ENCODE results near the gene MCAM. TPM values are rescaled to one million over a fixed set of nuclear protein-coding genes. Genes with fewer than 3 reads are reported as not detected.

Gene MCAM
- total and polyA plus RNA-seq, 4 experiments from 2014 or later = 0.26 to 0.82 (median 0.34) TPM

- H3K27me3 Mint-ChIP-seq = peaks cover 1 to 16% of the 10 kb centered on the region in 2 donors
- peak overlapping the region; percentile 67 to 82 (median 75) for H3K4me3 Mint-ChIP-seq
- H3K27ac ChIP-seq (ENCODE audit: low read depth, low read length) = no peak overlapping the region
- H3K4me3 ChIP-seq (ENCODE audit: low read length in 2 of 2) = peak overlapping the region; percentile 46 to 49
- POLR2A ChIA-PET (ENCODE audit: partially characterized antibody) = interaction anchor here (0.5 to 1.6 kb wide), 6 partner anchors 8 to 109 kb away, joined by 3 to 6 read pairs (median 3); partner anchors contain the start of gene CBL
- intact Hi-C loops (cut with micrococcal nuclease) = no loop called here
- peak overlapping the region in 4 of 7 donors; percentile 15 to 70 (median 58) for H3K27ac Mint-ChIP-seq
- peaks cover 11 to 42% (median 24%) of the 10 kb centered on the region in 4 donors for H3K4me1 Mint-ChIP-seq
- DNase-seq = peak; percentile 44 to 69 (median 56)
- peaks cover 46% of the 10 kb centered on the region for H3K4me1 ChIP-seq (ENCODE audit: insufficient read depth, low read length)
- CTCF ChIA-PET (ENCODE audit: partially characterized antibody) = interaction anchor here (1.0 to 2.7 kb wide), 4 partner anchors 8 to 31 kb away, joined by 3 to 22 read pairs (median 6); no protein-coding TSS in a partner anchor
- no peaks in the 10 kb centered on the region for H3K36me3 Mint-ChIP-seq
- no peaks in the 10 kb centered on the region for H3K36me3 ChIP-seq (ENCODE audit: insufficient read depth, low read length)
- peaks cover 10% of the 10 kb centered on the region for H3K27me3 ChIP-seq (ENCODE audit: insufficient read depth, low read length)
- no peaks in the 10 kb centered on the region for H3K9me3 Mint-ChIP-seq
- H3K9me3 ChIP-seq (ENCODE audit: control insufficient read depth in 1 of 2, low read length in 2 of 2) = no peaks in the 10 kb centered on the region
These were observed 1.6 kb downstream of the MCAM start for GRCh38 chr11:119315131-119316015.

GRCh38 chr11:119314726-119315125, 2.2 kb downstream of the MCAM start:
- no peak for DNase-seq
- Histone ChIP-seq H3K36me3 (ENCODE audit: insufficient read depth, low read length) (no peaks in the 10 kb centered on the region), H3K27ac (ENCODE audit: low read depth, low read length) (no peak overlapping the region), H3K4me1 (ENCODE audit: insufficient read depth, low read length) (peaks cover 39% of the 10 kb centered on the region), H3K27me3 (ENCODE audit: insufficient read depth, low read length) (peaks cover 10% of the 10 kb centered on the region), H3K4me3 (ENCODE audit: low read length in 2 of 2) (no peak overlapping the region), H3K9me3 (ENCODE audit: control insufficient read depth in 1 of 2, low read length in 2 of 2) (no peaks in the 10 kb centered on the region)
- H3K27ac Mint-ChIP-seq = peak overlapping the region in 1 of 7 donors; percentile 30
- no peaks in the 10 kb centered on the region for H3K36me3 Mint-ChIP-seq
- ChIA-PET CTCF (ENCODE audit: partially characterized antibody) (interaction anchor here (2.4 to 2.7 kb wide), 3 partner anchors 9 to 30 kb away, joined by 6 to 22 read pairs (median 6); no protein-coding TSS in a partner anchor), POLR2A (ENCODE audit: partially characterized antibody) (interaction anchor here (0.5 to 1.6 kb wide), 6 partner anchors 8 to 109 kb away, joined by 3 to 6 read pairs (median 3); partner anchors contain the start of gene CBL)
- H3K4me3 Mint-ChIP-seq = peak overlapping the region; percentile 9 to 82 (median 72)
- no peaks in the 10 kb centered on the region for H3K9me3 Mint-ChIP-seq
- peaks cover 9 to 38% (median 21%) of the 10 kb centered on the region in 4 donors for H3K4me1 Mint-ChIP-seq
- intact Hi-C loops (cut with micrococcal nuclease) = no loop called here
- peaks cover 1 to 15% of the 10 kb centered on the region in 2 donors for H3K27me3 Mint-ChIP-seq

GRCh38 chr11:119310682-119311052, 6.3 kb downstream of the MCAM start:
- Mint-ChIP-seq H3K4me3 (no peak overlapping the region), H3K27me3 (peaks cover 1 to 8% of the 10 kb centered on the region in 2 donors), H3K27ac (peak overlapping the region in 1 of 7 donors; percentile 48), H3K9me3 (no peaks in the 10 kb centered on the region), H3K4me1 (peaks cover 11 to 30% (median 17%) of the 10 kb centered on the region in 4 donors), H3K36me3 (peaks cover 5 to 12% of the 10 kb centered on the region in 2 donors)
- H3K27me3 ChIP-seq (ENCODE audit: insufficient read depth, low read length) = peaks cover 2% of the 10 kb centered on the region
- H3K27ac ChIP-seq (ENCODE audit: low read depth, low read length) = no peak overlapping the region
- ChIA-PET CTCF (ENCODE audit: partially characterized antibody) (interaction anchor here (13.7 kb wide), 1 partner anchor 12 kb away, joined by 86 read pairs; no protein-coding TSS in a partner anchor), POLR2A (ENCODE audit: partially characterized antibody) (no interaction called here)
- no peaks in the 10 kb centered on the region for H3K9me3 ChIP-seq (ENCODE audit: control insufficient read depth in 1 of 2, low read length in 2 of 2)
- no peak for DNase-seq
- intact Hi-C loops (cut with micrococcal nuclease) = no loop called here
- H3K4me1 ChIP-seq (ENCODE audit: insufficient read depth, low read length) = peaks cover 29% of the 10 kb centered on the region
- H3K36me3 ChIP-seq (ENCODE audit: insufficient read depth, low read length) = no peaks in the 10 kb centered on the region
- H3K4me3 ChIP-seq (ENCODE audit: low read length in 2 of 2) = no peak overlapping the region

- H3K4me1 ChIP-seq (ENCODE audit: insufficient read depth, low read length) = peaks cover 29% of the 10 kb centered on the region
- H3K4me3 ChIP-seq (ENCODE audit: low read length in 2 of 2) = no peak overlapping the region
- Mint-ChIP-seq H3K36me3 (peaks cover 10 to 16% of the 10 kb centered on the region in 2 donors), H3K9me3 (no peaks in the 10 kb centered on the region), H3K4me3 (no peak overlapping the region), H3K4me1 (peaks cover 12 to 30% (median 17%) of the 10 kb centered on the region in 4 donors), H3K27me3 (peaks cover 0 to 3% of the 10 kb centered on the region in 2 donors), H3K27ac (peak overlapping the region in 3 of 7 donors; percentile 22 to 55 (median 49))
- H3K27me3 ChIP-seq (ENCODE audit: insufficient read depth, low read length) = no peaks in the 10 kb centered on the region
- intact Hi-C loops (cut with micrococcal nuclease) = no loop called here
- H3K27ac ChIP-seq (ENCODE audit: low read depth, low read length) = no peak overlapping the region
- DNase-seq = no peak
- POLR2A ChIA-PET (ENCODE audit: partially characterized antibody) = interaction anchor here (0.7 kb wide), 1 partner anchor 11 kb away, joined by 3 read pairs; no protein-coding TSS in a partner anchor
- no peaks in the 10 kb centered on the region for H3K9me3 ChIP-seq (ENCODE audit: control insufficient read depth in 1 of 2, low read length in 2 of 2)
- H3K36me3 ChIP-seq (ENCODE audit: insufficient read depth, low read length) = no peaks in the 10 kb centered on the region
- CTCF ChIA-PET (ENCODE audit: partially characterized antibody) = interaction anchor here (1.3 to 13.7 kb wide), 2 partner anchors 12 to 13 kb away, joined by 3 to 86 read pairs; no protein-coding TSS in a partner anchor
These were observed 6.8 kb downstream of the MCAM start for GRCh38 chr11:119309953-119310681.

DNA sequence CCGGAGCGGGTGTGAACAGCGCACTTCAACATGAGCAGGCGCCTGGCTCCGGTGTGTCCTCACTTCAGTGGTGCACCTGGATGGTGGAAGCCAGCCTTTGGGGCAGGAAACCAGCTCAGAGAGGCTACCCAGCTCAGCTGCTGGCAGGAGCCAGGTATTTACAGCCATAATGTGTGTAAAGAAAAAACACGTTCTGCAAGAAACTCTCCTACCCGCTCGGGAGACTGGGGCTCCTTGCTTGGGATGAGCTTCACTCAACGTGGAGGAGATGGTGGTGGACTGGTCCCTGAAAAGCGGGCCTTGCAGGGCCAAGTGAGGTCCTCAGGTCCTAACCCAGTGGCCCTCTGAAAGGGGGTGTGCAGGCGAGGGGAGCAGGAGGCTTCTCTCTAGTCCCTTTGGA, 7.5 kb downstream of the MCAM start:
- Histone ChIP-seq H3K27me3 (ENCODE audit: insufficient read depth, low read length) (no peaks in the 10 kb centered on the region), H3K9me3 (ENCODE audit: control insufficient read depth in 1 of 2, low read length in 2 of 2) (no peaks in the 10 kb centered on the region), H3K4me1 (ENCODE audit: insufficient read depth, low read length) (peaks cover 26% of the 10 kb centered on the region), H3K36me3 (ENCODE audit: insufficient read depth, low read length) (no peaks in the 10 kb centered on the region), H3K4me3 (ENCODE audit: low read length in 2 of 2) (no peak overlapping the region), H3K27ac (ENCODE audit: low read depth, low read length) (no peak overlapping the region)
- H3K27me3 Mint-ChIP-seq = peaks cover 0 to 3% of the 10 kb centered on the region in 2 donors
- H3K27ac Mint-ChIP-seq = peak overlapping the region in 4 of 7 donors; percentile 15 to 75 (median 52)
- no peak for DNase-seq
- H3K9me3 Mint-ChIP-seq = no peaks in the 10 kb centered on the region
- ChIA-PET CTCF (ENCODE audit: partially characterized antibody) (interaction anchor here (1.3 to 13.7 kb wide), 2 partner anchors 12 to 13 kb away, joined by 3 to 86 read pairs; no protein-coding TSS in a partner anchor), POLR2A (ENCODE audit: partially characterized antibody) (interaction anchor here (0.7 kb wide), 1 partner anchor 11 kb away, joined by 3 read pairs; no protein-coding TSS in a partner anchor)
- H3K4me1 Mint-ChIP-seq = peaks cover 12 to 29% (median 17%) of the 10 kb centered on the region in 4 donors
- peaks cover 14 to 17% of the 10 kb centered on the region in 2 donors for H3K36me3 Mint-ChIP-seq
- H3K4me3 Mint-ChIP-seq = no peak overlapping the region
- intact Hi-C loops (cut with micrococcal nuclease) = no loop called here

GRCh38 chr11:119307974-119308373, 9.0 kb downstream of the MCAM start:
- Histone ChIP-seq H3K4me1 (ENCODE audit: insufficient read depth, low read length) (peaks cover 26% of the 10 kb centered on the region), H3K4me3 (ENCODE audit: low read length in 2 of 2) (no peak overlapping the region), H3K27ac (ENCODE audit: low read depth, low read length) (no peak overlapping the region), H3K9me3 (ENCODE audit: control insufficient read depth in 1 of 2, low read length in 2 of 2) (no peaks in the 10 kb centered on the region), H3K36me3 (ENCODE audit: insufficient read depth, low read length) (peaks cover 13% of the 10 kb centered on the region), H3K27me3 (ENCODE audit: insufficient read depth, low read length) (no peaks in the 10 kb centered on the region)
- Mint-ChIP-seq H3K36me3 (peaks cover 22 to 27% of the 10 kb centered on the region in 2 donors), H3K9me3 (no peaks in the 10 kb centered on the region), H3K27ac (no peak overlapping the region), H3K27me3 (no peaks in the 10 kb centered on the region), H3K4me1 (peaks cover 12 to 25% (median 17%) of the 10 kb centered on the region in 4 donors), H3K4me3 (no peak overlapping the region)
- DNase-seq = no peak
- POLR2A ChIA-PET (ENCODE audit: partially characterized antibody) = interaction anchor here (0.8 kb wide), 1 partner anchor 9 kb away, joined by 3 read pairs; the partner anchor contains the start of gene MCAM
- intact Hi-C loops (cut with micrococcal nuclease) = no loop called here
- CTCF ChIA-PET (ENCODE audit: partially characterized antibody) = interaction anchor here (0.9 to 13.7 kb wide), 7 partner anchors 12 to 213 kb away, joined by 3 to 86 read pairs (median 3); a partner anchor contains a TSS
